MCF 10A (cell line): ENCODE data around the gene GLMP. TPM values are rescaled to one million over a fixed set of nuclear protein-coding genes. Genes with fewer than 3 reads are reported as not detected.
A peak's percentile ranks its signal among the peaks of the same experiment; 100 is the strongest.

ENCODE experiments used
- BruUV-seq: library from RNA; stranded (reverse); fragments of 400-500 nt; replicated peaks from 2 replicates; lab custom pipeline; 2021; lab: Mats Ljungman, UMichigan
- CTCF ChIA-PET: fragments of 300-600 bp; sonication (Branson Sonifier 250); formaldehyde crosslinking; extraction: SDS; loops from one replicate; lab custom pipeline; 2021; ENCODE audit warnings: antibody characterized with exemption, inconsistent platforms; lab: Yijun Ruan, JAX
- POLR2A ChIA-PET: fragments of 300-600, 350-650 bp; sonication (Branson Sonifier 250); formaldehyde crosslinking; extraction: SDS; loops from one replicate; lab custom pipeline; 2020; ENCODE audit warnings: antibody characterized with exemption, inconsistent platforms; lab: Yijun Ruan, JAX
- DNase-seq: peaks from one replicate; pipeline ENCODE4 v3.0.0-alpha.2; 2018; ENCODE audit not compliant: unreplicated experiment
- H3K27ac Mint-ChIP-seq: one replicate; pipeline ENCODE4 v1.8.0; 2022; ENCODE audit warnings: mild to moderate bottlenecking, low read depth, mixed read lengths; ENCODE audit not compliant: unreplicated experiment
- H3K27me3 Mint-ChIP-seq: one replicate; pipeline ENCODE4 v1.8.0; 2022; ENCODE audit warnings: mixed read lengths; ENCODE audit not compliant: insufficient read depth, unreplicated experiment
- H3K36me3 Mint-ChIP-seq: one replicate; pipeline ENCODE4 v1.8.0; 2022; ENCODE audit warnings: mild to moderate bottlenecking, moderate library complexity, mixed read lengths; ENCODE audit not compliant: insufficient read depth, unreplicated experiment
- H3K4me1 Mint-ChIP-seq: one replicate; pipeline ENCODE4 v1.8.0; 2022; ENCODE audit warnings: mixed read lengths; ENCODE audit not compliant: insufficient read depth, unreplicated experiment
- H3K4me3 Mint-ChIP-seq: one replicate; pipeline ENCODE4 v1.8.0; 2022; ENCODE audit warnings: mild to moderate bottlenecking, moderate library complexity, mixed read lengths; ENCODE audit not compliant: unreplicated experiment
- H3K9me3 Mint-ChIP-seq: one replicate; pipeline ENCODE4 v1.8.0; 2022; ENCODE audit warnings: mixed read lengths; ENCODE audit not compliant: unreplicated experiment
- CTCF ChIP-seq: fragments of 200-600 bp; IDR thresholded peaks from one replicate; pipeline ENCODE4 v1.8.0; 2022; ENCODE audit warnings: antibody characterized with exemption, mild to moderate bottlenecking; ENCODE audit not compliant: unreplicated experiment
- intact Hi-C: fragments of 100-400 bp; cut with micrococcal nuclease; formaldehyde crosslinking; loops from 2 replicates; pipeline ENCODE4 v1.14.1; 2022
- total RNA-seq: library from RNA; stranded (reverse); gene quantifications from 2 replicates; pipeline ENCODE4 v1.2.3, GENCODE V29; 2022

The GLMP gene
- total RNA-seq, 1 experiment from 2014 or later = 12.9 TPM

GRCh38 chr1:156260896-156261295, 34.6 kb downstream of the GLMP start:
- no peak for TF ChIP-seq CTCF
- Mint-ChIP-seq H3K36me3 (peaks cover 100% of the 10 kb centered on the region), H3K4me1 (peaks cover 42% of the 10 kb centered on the region), H3K4me3 (no peak overlapping the region), H3K9me3 (no peaks in the 10 kb centered on the region), H3K27ac (peak overlapping the region; percentile 1), H3K27me3 (no peaks in the 10 kb centered on the region)
- POLR2A ChIA-PET = interaction anchor here (0.7 to 1.7 kb wide), 3 partner anchors 9 to 16 kb away, joined by 3 to 5 read pairs (median 3); no protein-coding TSS in a partner anchor
- intact Hi-C loops = no loop called here
- CTCF ChIA-PET = interaction anchor here (1.5 to 1.9 kb wide), 2 partner anchors 10 to 36 kb away, joined by 5 to 18 read pairs; no protein-coding TSS in a partner anchor
- DNase-seq = no peak
- no TSS peak for BruUV-seq

DNA sequence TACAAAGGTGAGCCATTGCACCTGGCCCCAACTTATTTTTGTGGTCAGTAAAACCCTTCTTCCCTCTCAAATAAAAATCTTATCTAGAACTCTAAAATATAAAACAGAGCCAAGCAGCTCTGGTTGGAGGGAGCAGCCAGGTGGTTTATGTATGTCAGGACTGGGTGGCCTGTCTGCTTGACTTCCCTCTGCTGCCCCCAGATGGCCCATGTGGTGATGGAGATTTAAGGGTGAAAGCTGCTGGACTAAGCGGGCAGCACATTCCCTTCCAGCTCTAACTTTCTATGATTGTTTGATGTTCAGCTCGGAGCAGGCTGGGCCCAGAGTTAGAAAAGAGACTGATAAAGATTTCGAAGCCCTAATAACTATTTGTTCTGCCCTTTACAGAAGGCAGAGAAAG, 35.7 kb downstream of the GLMP start:
- Mint-ChIP-seq H3K36me3 (peaks cover 98% of the 10 kb centered on the region), H3K27me3 (no peaks in the 10 kb centered on the region), H3K4me1 (peaks cover 38% of the 10 kb centered on the region), H3K9me3 (no peaks in the 10 kb centered on the region), H3K27ac (no peak overlapping the region), H3K4me3 (no peak overlapping the region)
- BruUV-seq = no TSS peak
- ChIA-PET CTCF (interaction anchor here (0.6 to 3.2 kb wide), 8 partner anchors 8 to 186 kb away, joined by 3 to 15 read pairs (median 4); partner anchors contain the start of gene SMG5), POLR2A (interaction anchor here (0.9 to 1.7 kb wide), 5 partner anchors 17 to 56 kb away, joined by 3 to 6 read pairs (median 4); partner anchors contain the start of gene SMG5)
- intact Hi-C loops = no loop called here
- no peak for DNase-seq
- no peak for TF ChIP-seq CTCF

DNA sequence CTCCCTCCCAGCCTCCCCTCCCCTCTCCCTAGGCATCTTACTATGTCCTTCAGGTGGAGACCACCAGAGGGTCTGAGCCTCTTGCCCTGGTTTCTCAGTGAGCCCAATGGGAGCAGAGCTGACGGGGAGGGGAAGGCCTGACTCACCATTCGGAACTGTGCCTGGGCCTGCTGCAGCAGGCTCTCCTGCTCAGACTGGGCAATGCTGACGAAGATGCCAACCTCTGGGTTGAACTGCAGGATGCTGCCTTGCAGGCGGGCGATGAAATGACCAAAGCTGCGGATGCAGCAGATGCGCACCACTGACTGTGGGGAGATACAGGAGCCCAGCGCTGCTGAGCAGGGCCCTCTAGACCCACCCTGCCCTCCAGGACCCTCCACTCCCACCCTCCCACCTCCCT, 36.6 kb downstream of the GLMP start:
- no peak overlapping the region for H3K4me3 Mint-ChIP-seq
- H3K9me3 Mint-ChIP-seq = no peaks in the 10 kb centered on the region
- no peak overlapping the region for H3K27ac Mint-ChIP-seq
- BruUV-seq = no TSS peak
- CTCF ChIA-PET = interaction anchor here (0.6 to 3.2 kb wide), 2 partner anchors 11 to 34 kb away, joined by 3 to 15 read pairs; no protein-coding TSS in a partner anchor
- POLR2A ChIA-PET = interaction anchor here (1.3 to 1.7 kb wide), 3 partner anchors 11 to 24 kb away, joined by 4 to 6 read pairs (median 5); partner anchors contain the start of genes PAQR6 and SMG5
- peaks cover 96% of the 10 kb centered on the region for H3K36me3 Mint-ChIP-seq
- peaks cover 30% of the 10 kb centered on the region for H3K4me1 Mint-ChIP-seq
- intact Hi-C loops = no loop called here
- peak; percentile 62 for DNase-seq
- no peaks in the 10 kb centered on the region for H3K27me3 Mint-ChIP-seq
- TF ChIP-seq CTCF = no peak

DNA sequence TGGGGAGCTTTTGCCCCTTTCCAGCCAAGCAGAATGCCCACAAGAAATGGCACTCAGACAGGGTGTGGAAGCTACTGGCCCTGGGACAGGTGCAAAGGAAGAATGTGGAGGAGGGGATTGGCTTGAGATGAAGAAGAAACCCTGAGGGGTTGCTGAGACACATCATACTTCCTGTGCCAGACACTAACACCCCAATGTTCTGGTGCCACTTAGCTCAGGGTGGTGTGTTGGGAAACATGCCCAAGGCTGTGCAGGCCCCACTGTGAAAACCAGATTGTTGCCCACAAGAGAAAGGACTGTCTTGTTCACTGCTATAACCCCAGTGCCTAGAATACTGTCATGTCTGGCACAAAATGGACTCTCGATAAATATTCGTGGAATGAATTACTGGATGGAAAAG, 37.8 kb downstream of the GLMP start:
- Mint-ChIP-seq H3K4me3 (no peak overlapping the region), H3K27me3 (no peaks in the 10 kb centered on the region), H3K9me3 (no peaks in the 10 kb centered on the region), H3K36me3 (peaks cover 95% of the 10 kb centered on the region), H3K27ac (no peak overlapping the region), H3K4me1 (peaks cover 19% of the 10 kb centered on the region)
- no TSS peak for BruUV-seq
- DNase-seq = peak; percentile 50
- POLR2A ChIA-PET = interaction anchor here (1.7 kb wide), 1 partner anchor 10 kb away, joined by 8 read pairs; the partner anchor contains the start of gene PAQR6
- no peak for TF ChIP-seq CTCF
- CTCF ChIA-PET = interaction anchor here (0.6 to 3.2 kb wide), 4 partner anchors 15 to 602 kb away, joined by 3 to 15 read pairs (median 4); no protein-coding TSS in a partner anchor
- intact Hi-C loops = no loop called here
